Measurements from ENCODE around the gene LRRC1.
"Not testable (repeated sequence)": the region's sequence is repeated elsewhere in the genome, so short reads cannot be mapped to it uniquely, and the experiment has no call there.

Gene LRRC1

DNA sequence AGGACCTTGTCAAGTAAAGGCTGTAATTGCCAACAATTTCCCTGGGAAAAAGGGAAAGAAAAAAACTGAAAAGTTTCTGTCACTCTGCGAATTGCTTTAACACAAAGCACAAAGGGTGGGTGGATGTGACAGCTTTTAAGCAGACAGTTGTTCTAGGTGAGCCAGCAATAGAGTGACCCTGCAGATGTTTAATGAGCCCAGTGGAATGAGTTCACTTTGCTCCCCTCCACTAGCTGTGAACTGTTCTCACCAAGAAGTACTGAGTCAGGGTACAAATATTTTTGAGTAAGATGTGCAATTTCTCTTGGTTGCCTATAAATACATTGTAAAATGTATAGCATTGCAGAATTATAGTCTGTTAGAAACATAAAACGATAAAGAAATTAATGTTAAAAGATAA, 26.2 kb upstream of the LRRC1 start:
- Mint-ChIP-seq H3K36me3 (ENCODE audit: insufficient read depth) (peaks cover 2% of the 10 kb centered on the region), H3K4me1 (no peaks in the 10 kb centered on the region), H3K9me3 (no peaks in the 10 kb centered on the region), H3K4me3 (no peak overlapping the region), H3K27ac (ENCODE audit: low read depth) (no peak overlapping the region), H3K27me3 (peaks cover 30% of the 10 kb centered on the region)
- ATAC-seq (replicated peaks; ENCODE audit: extremely low read depth, poor library complexity, severe bottlenecking) (no peak), DNase-seq (ENCODE audit: low spot score in 2 of 2) (no peak)

DNA sequence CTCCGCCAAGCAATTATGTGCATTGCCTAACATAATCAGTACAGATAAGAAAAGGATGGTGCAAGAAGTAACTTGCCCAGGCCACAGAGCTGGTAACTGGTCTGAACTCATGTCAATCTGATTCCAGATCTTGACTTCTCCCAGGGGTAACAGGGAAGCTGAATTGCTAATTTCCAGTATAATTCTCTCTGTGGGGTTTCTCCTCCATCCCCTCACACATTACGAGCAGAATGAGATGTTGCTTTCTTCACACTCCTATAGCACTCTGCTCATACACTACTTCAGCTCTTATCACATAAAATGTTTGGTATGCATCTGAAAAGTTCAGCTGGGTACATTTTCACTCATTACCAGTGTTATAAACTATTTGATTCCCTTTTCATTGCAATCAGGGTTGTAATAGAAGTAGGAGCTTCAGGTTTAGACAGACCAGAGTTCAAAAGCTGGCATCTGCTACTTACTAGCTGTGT, 24.0 kb upstream of the LRRC1 start:
- peaks cover 20% of the 10 kb centered on the region for H3K27me3 Mint-ChIP-seq
- peaks cover 5% of the 10 kb centered on the region for H3K9me3 Mint-ChIP-seq
- no peak overlapping the region for H3K27ac Mint-ChIP-seq (ENCODE audit: low read depth)
- H3K36me3 Mint-ChIP-seq (ENCODE audit: insufficient read depth), result peaks cover 2% of the 10 kb centered on the region
- ATAC-seq (replicated peaks; ENCODE audit: extremely low read depth, poor library complexity, severe bottlenecking), result no peak
- no peak overlapping the region for H3K4me3 Mint-ChIP-seq
- DNase-seq (ENCODE audit: low spot score in 2 of 2), result no peak
- no peaks in the 10 kb centered on the region for H3K4me1 Mint-ChIP-seq

DNA sequence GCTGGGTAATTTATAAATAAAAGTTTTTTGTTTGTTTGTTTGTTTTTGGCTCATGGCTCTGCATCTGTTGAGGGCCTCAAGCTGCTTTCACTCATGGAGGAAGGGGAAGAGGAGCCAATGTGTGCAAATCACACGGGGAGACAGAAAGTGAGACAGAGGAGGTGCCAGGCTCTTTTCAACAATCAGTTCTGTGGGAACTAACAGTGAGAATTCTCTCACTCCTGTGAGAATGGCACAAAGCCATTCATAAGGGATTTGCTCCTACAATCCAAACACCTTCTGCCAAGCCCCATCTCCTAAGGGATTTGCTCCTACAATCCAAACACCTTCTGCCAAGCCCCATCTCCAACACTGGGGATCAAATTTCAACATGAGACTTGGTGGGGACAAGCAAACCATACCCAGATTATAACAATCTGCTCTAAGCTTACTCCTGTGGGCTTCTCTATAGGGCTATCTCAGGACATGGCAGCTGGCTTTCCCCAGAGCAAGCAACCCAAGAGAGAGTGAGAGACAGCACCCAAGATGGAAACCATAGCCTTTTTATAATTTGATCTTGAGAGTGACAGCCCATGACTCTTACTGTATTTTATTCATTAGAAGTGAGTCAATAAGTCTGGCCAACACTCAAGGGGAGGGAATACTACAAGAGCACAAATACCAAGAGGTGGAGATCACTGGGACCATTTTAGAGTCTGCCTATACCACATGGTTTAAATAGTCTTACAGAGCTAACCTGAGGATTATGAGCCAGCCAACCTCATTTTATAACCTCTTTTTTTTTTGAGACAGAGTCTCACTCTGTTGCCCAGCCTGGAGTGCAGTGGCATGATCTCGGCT, 22.8 kb upstream of the LRRC1 start:
- ATAC-seq (replicated peaks; ENCODE audit: extremely low read depth, poor library complexity, severe bottlenecking), result no peak
- no peaks in the 10 kb centered on the region for H3K4me1 Mint-ChIP-seq
- peaks cover 5% of the 10 kb centered on the region for H3K9me3 Mint-ChIP-seq
- H3K4me3 Mint-ChIP-seq, result no peak overlapping the region
- H3K36me3 Mint-ChIP-seq (ENCODE audit: insufficient read depth), result peaks cover 2% of the 10 kb centered on the region
- peaks cover 23% of the 10 kb centered on the region for H3K27me3 Mint-ChIP-seq
- H3K27ac Mint-ChIP-seq (ENCODE audit: low read depth), result no peak overlapping the region
- DNase-seq (ENCODE audit: low spot score in 2 of 2), result no peak

DNA sequence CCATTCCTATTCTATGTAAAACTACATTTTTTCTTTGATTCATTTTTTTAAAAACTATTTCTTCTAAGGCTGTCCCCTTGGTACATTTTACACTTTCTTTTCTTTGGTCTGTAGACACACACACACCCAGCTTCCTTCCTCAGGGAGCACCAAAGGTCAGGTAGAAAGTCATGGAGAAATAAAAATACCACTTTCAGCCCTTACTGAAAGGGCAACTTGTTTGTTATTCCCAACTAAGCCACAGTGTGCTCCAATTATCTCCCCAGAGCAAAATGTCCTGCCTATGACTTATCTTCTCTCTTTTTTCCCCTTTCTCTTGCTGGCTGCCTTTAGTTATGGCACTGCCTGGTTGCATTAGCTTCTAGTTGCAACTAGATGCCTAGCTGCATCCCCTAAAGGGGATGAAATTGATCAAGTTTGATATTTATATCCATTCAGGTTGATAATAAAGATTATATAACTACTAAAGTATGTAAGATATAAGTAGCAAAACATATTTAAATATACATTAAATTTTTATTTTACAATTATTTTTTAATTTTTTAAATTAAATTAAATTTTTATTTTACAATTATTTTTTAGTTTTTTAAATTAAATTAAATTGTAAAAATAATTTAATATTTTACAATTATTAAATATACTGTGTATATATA, 21.6 kb upstream of the LRRC1 start:
- H3K27me3 Mint-ChIP-seq, result peaks cover 26% of the 10 kb centered on the region
- H3K9me3 Mint-ChIP-seq, result peaks cover 5% of the 10 kb centered on the region
- no peaks in the 10 kb centered on the region for H3K4me1 Mint-ChIP-seq
- H3K36me3 Mint-ChIP-seq (ENCODE audit: insufficient read depth), result peaks cover 2% of the 10 kb centered on the region
- no peak overlapping the region for H3K4me3 Mint-ChIP-seq
- no peak overlapping the region for H3K27ac Mint-ChIP-seq (ENCODE audit: low read depth)
- no peak for ATAC-seq (replicated peaks; ENCODE audit: extremely low read depth, poor library complexity, severe bottlenecking)
- no peak for DNase-seq (ENCODE audit: low spot score in 2 of 2)

- ATAC-seq (replicated peaks; ENCODE audit: extremely low read depth, poor library complexity, severe bottlenecking), result not testable (repeated sequence)
Observed at GRCh38 chr6:53776152-53776551, 18.7 kb upstream of the LRRC1 start.

DNA sequence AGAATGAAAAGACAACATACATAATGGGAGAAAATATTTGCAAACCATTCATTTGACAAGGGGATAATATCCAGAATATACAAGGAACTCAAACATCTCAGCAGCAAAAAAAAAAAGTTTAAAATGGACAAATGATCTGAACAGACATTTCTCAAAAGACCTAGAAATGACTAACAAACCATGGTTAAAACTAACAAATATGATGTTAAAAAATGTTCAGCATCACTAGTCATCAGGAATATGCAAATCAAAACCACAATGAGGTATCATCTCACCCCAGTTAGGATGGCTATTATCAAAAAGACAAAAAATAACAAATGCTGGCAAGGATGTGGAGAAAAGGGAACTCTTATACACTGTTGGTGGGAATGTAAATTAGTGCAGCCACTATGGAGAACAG, 9.8 kb upstream of the LRRC1 start:
- H3K4me3 Mint-ChIP-seq; H3K4me1 Mint-ChIP-seq; DNase-seq (ENCODE audit: low spot score in 2 of 2); ATAC-seq (replicated peaks; ENCODE audit: extremely low read depth, poor library complexity, severe bottlenecking); H3K27ac Mint-ChIP-seq (ENCODE audit: low read depth); H3K9me3 Mint-ChIP-seq; H3K36me3 Mint-ChIP-seq (ENCODE audit: insufficient read depth): not testable (repeated sequence)
- peaks cover 46% of the 10 kb centered on the region for H3K27me3 Mint-ChIP-seq

More at GRCh38 chr6:53776152-53776551, 18.7 kb upstream of the LRRC1 start:
- not testable (repeated sequence) for H3K27ac Mint-ChIP-seq (ENCODE audit: low read depth); H3K36me3 Mint-ChIP-seq (ENCODE audit: insufficient read depth); DNase-seq (ENCODE audit: low spot score in 2 of 2); H3K4me3 Mint-ChIP-seq; H3K4me1 Mint-ChIP-seq; H3K9me3 Mint-ChIP-seq
- H3K27me3 Mint-ChIP-seq, result peaks cover 36% of the 10 kb centered on the region

- Mint-ChIP-seq H3K4me3 (no peak overlapping the region), H3K27me3 (peaks cover 53% of the 10 kb centered on the region), H3K4me1 (no peaks in the 10 kb centered on the region), H3K36me3 (ENCODE audit: insufficient read depth) (no peaks in the 10 kb centered on the region), H3K9me3 (no peaks in the 10 kb centered on the region), H3K27ac (ENCODE audit: low read depth) (no peak overlapping the region)
- DNase-seq (ENCODE audit: low spot score in 2 of 2) (no peak), ATAC-seq (replicated peaks; ENCODE audit: extremely low read depth, poor library complexity, severe bottlenecking) (no peak)
Observed at GRCh38 chr6:53786832-53787231, 8.0 kb upstream of the LRRC1 start.

DNA sequence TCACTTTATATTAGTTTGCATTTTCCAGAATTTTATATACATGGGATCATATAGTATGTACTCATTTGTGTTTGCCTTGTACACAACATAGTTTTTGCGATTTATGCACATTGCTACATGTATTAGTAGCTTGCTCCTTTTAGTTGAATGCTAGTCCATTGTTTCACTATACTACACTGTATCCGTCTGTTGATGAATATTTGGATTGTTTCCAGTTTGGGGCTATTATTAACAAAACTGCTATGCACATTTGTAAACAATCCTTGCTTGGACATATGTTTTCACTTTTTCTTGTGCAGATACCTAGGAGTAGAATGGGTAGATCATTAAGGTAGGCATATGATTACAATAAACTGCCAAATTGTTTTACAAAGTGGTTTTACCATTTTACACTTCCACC, 3.9 kb upstream of the LRRC1 start:
- no peak for ATAC-seq (replicated peaks; ENCODE audit: extremely low read depth, poor library complexity, severe bottlenecking)
- Mint-ChIP-seq H3K27me3 (peaks cover 41% of the 10 kb centered on the region), H3K27ac (ENCODE audit: low read depth) (no peak overlapping the region), H3K4me3 (no peak overlapping the region), H3K4me1 (peaks cover 22% of the 10 kb centered on the region), H3K9me3 (no peaks in the 10 kb centered on the region), H3K36me3 (ENCODE audit: insufficient read depth) (peaks cover 6% of the 10 kb centered on the region)
- DNase-seq (ENCODE audit: low spot score in 2 of 2), result no peak

GRCh38 chr6:53792016-53792415, 2.8 kb upstream of the LRRC1 start:
- Mint-ChIP-seq H3K36me3 (ENCODE audit: insufficient read depth) (peaks cover 6% of the 10 kb centered on the region), H3K4me3 (no peak overlapping the region), H3K27ac (ENCODE audit: low read depth) (no peak overlapping the region), H3K9me3 (no peaks in the 10 kb centered on the region), H3K27me3 (peaks cover 41% of the 10 kb centered on the region), H3K4me1 (peaks cover 27% of the 10 kb centered on the region)
- ATAC-seq (replicated peaks; ENCODE audit: extremely low read depth, poor library complexity, severe bottlenecking) (no peak), DNase-seq (ENCODE audit: low spot score in 2 of 2) (no peak)

DNA sequence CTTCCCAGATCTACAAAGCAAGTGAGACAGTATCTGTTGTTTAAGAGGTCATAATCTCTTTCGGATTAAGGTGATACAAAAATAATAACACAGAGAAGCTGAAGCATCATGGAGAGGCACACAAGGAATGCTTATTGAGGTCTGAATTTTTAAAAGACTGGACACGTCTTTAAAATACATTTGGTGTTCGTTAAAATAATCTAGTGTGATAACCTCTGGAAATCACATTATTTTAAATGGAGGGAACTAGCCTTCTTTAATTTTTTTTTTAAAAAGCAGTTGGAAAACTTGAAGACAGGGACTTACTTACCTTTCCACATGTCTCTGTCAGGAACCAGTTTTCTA, 1.9 kb upstream of the LRRC1 start:
- ATAC-seq (replicated peaks; ENCODE audit: extremely low read depth, poor library complexity, severe bottlenecking) (no peak), DNase-seq (ENCODE audit: low spot score in 2 of 2) (no peak)
- Mint-ChIP-seq H3K4me1 (peaks cover 33% of the 10 kb centered on the region), H3K9me3 (no peaks in the 10 kb centered on the region), H3K36me3 (ENCODE audit: insufficient read depth) (peaks cover 6% of the 10 kb centered on the region), H3K27ac (ENCODE audit: low read depth) (no peak overlapping the region), H3K27me3 (peaks cover 36% of the 10 kb centered on the region), H3K4me3 (peak overlapping the region; percentile 95)

GRCh38 chr6:53793318-53794136, 1.3 kb upstream of the LRRC1 start:
- no peaks in the 10 kb centered on the region for H3K9me3 Mint-ChIP-seq
- H3K4me1 Mint-ChIP-seq, result peaks cover 33% of the 10 kb centered on the region
- H3K36me3 Mint-ChIP-seq (ENCODE audit: insufficient read depth), result peaks cover 6% of the 10 kb centered on the region
- peak overlapping the region; percentile 66 for H3K27ac Mint-ChIP-seq (ENCODE audit: low read depth)
- ATAC-seq (replicated peaks; ENCODE audit: extremely low read depth, poor library complexity, severe bottlenecking), result no peak
- DNase-seq (ENCODE audit: low spot score in 2 of 2), result no peak
- peak overlapping the region; percentile 95 for H3K4me3 Mint-ChIP-seq
- peaks cover 30% of the 10 kb centered on the region for H3K27me3 Mint-ChIP-seq

- ATAC-seq (replicated peaks; ENCODE audit: extremely low read depth, poor library complexity, severe bottlenecking) (peak; percentile 62), DNase-seq (ENCODE audit: low spot score in 2 of 2) (peak in 1 of 2 donors; percentile 28)
- Mint-ChIP-seq H3K4me1 (peaks cover 33% of the 10 kb centered on the region), H3K27ac (ENCODE audit: low read depth) (peak overlapping the region; percentile 66), H3K4me3 (peak overlapping the region; percentile 95), H3K36me3 (ENCODE audit: insufficient read depth) (peaks cover 6% of the 10 kb centered on the region), H3K27me3 (peaks cover 23% of the 10 kb centered on the region), H3K9me3 (no peaks in the 10 kb centered on the region)
Observed at GRCh38 chr6:53794137-53794719, 577 bp upstream of the LRRC1 start.

Measured in central memory CD8-positive, alpha-beta T cell (primary cell).